Omental fat pad (tissue), 4 donors: ENCODE results near the gene PERM1. TPM values are rescaled to one million over a fixed set of nuclear protein-coding genes. Genes with fewer than 3 reads are reported as not detected.
"Not testable (repeated sequence)": the region's sequence is repeated elsewhere in the genome, so short reads cannot be mapped to it uniquely, and the experiment has no call there.

ENCODE experiments used
- ATAC-seq: fragments of 150-250 bp; one replicate; pipeline ENCODE4 v1.9.1; 2016; ENCODE audit warnings: mild to moderate bottlenecking, moderate library complexity; ENCODE audit not compliant: low FRiP score
- DNase-seq: peaks from one replicate; pipeline ENCODE4 v3.0.0-alpha.2; 2019; ENCODE audit warnings: low spot score
- CTCF ChIP-seq, 3 donors: fragments of 450-650 bp; IDR thresholded peaks; one replicate each; pipeline ENCODE4 v1.5.1; 2016 to 2017; ENCODE audit warnings: antibody characterized with exemption in 3 of 3, mild to moderate bottlenecking in 3 of 3, moderate library complexity in 2 of 3
- total RNA-seq, 4 donors: library from RNA; depleted of rRNA; stranded (reverse); fragments of >200 nt; gene quantifications; one replicate each; pipeline ENCODE4 v1.1.0, GENCODE V29; 2016

PERM1 gene
- total RNA-seq, 4 donors from 2014 or later, result 0.36 to 1.4 TPM; not detected in 2

- ATAC-seq (peak; percentile 22), DNase-seq (no peak)
- no peak for TF ChIP-seq CTCF (IDR thresholded peaks at IDR 0.05)
Measured at GRCh38 chr1:981491-981954, 370 bp downstream of the PERM1 start.

GRCh38 chr1:980602-981395 is 1.1 kb downstream of the PERM1 start:
- TF ChIP-seq CTCF (IDR thresholded peaks at IDR 0.05), result no peak
- ATAC-seq (no peak), DNase-seq (no peak)

- no peak for ATAC-seq
- no peak for DNase-seq
- no peak for TF ChIP-seq CTCF (IDR thresholded peaks at IDR 0.05)
Measured at GRCh38 chr1:980137-980571, 1.7 kb downstream of the PERM1 start.

GRCh38 chr1:979744-980072 is 2.2 kb downstream of the PERM1 start:
- DNase-seq (no peak), ATAC-seq (no peak)
- no peak for TF ChIP-seq CTCF (IDR thresholded peaks at IDR 0.05)

- ATAC-seq (no peak), DNase-seq (no peak)
- TF ChIP-seq CTCF (IDR thresholded peaks at IDR 0.05), result no peak
Measured at GRCh38 chr1:978835-979743, 2.8 kb downstream of the PERM1 start.

- TF ChIP-seq CTCF (IDR thresholded peaks at IDR 0.05), result no peak
- ATAC-seq, result no peak
- no peak for DNase-seq
Measured at GRCh38 chr1:978069-978834, 3.6 kb downstream of the PERM1 start.

- not testable (repeated sequence) for DNase-seq, ATAC-seq
Measured at GRCh38 chr1:976791-977190, 5.1 kb downstream of the PERM1 start.
